MCF 10A (cell line): Measurements from ENCODE around the gene TMEM231. TPM values are rescaled to one million over a fixed set of nuclear protein-coding genes. Genes with fewer than 3 reads are reported as not detected.

Source experiments
- BruUV-seq: library from RNA; stranded (reverse); fragments of 400-500 nt; replicated peaks from 2 replicates; lab custom pipeline; 2021; lab: Mats Ljungman, UMichigan
- CTCF ChIA-PET: fragments of 300-600 bp; sonication (Branson Sonifier 250); formaldehyde crosslinking; extraction: SDS; loops from one replicate; lab custom pipeline; 2021; ENCODE audit warnings: antibody characterized with exemption, inconsistent platforms; lab: Yijun Ruan, JAX
- POLR2A ChIA-PET: fragments of 300-600, 350-650 bp; sonication (Branson Sonifier 250); formaldehyde crosslinking; extraction: SDS; loops from one replicate; lab custom pipeline; 2020; ENCODE audit warnings: antibody characterized with exemption, inconsistent platforms; lab: Yijun Ruan, JAX
- DNase-seq: peaks from one replicate; pipeline ENCODE4 v3.0.0-alpha.2; 2018; ENCODE audit not compliant: unreplicated experiment
- H3K27ac Mint-ChIP-seq: one replicate; pipeline ENCODE4 v1.8.0; 2022; ENCODE audit warnings: mild to moderate bottlenecking, low read depth, mixed read lengths; ENCODE audit not compliant: unreplicated experiment
- H3K27me3 Mint-ChIP-seq: one replicate; pipeline ENCODE4 v1.8.0; 2022; ENCODE audit warnings: mixed read lengths; ENCODE audit not compliant: insufficient read depth, unreplicated experiment
- H3K36me3 Mint-ChIP-seq: one replicate; pipeline ENCODE4 v1.8.0; 2022; ENCODE audit warnings: mild to moderate bottlenecking, moderate library complexity, mixed read lengths; ENCODE audit not compliant: insufficient read depth, unreplicated experiment
- H3K4me1 Mint-ChIP-seq: one replicate; pipeline ENCODE4 v1.8.0; 2022; ENCODE audit warnings: mixed read lengths; ENCODE audit not compliant: insufficient read depth, unreplicated experiment
- H3K4me3 Mint-ChIP-seq: one replicate; pipeline ENCODE4 v1.8.0; 2022; ENCODE audit warnings: mild to moderate bottlenecking, moderate library complexity, mixed read lengths; ENCODE audit not compliant: unreplicated experiment
- H3K9me3 Mint-ChIP-seq: one replicate; pipeline ENCODE4 v1.8.0; 2022; ENCODE audit warnings: mixed read lengths; ENCODE audit not compliant: unreplicated experiment
- CTCF ChIP-seq: fragments of 200-600 bp; IDR thresholded peaks from one replicate; pipeline ENCODE4 v1.8.0; 2022; ENCODE audit warnings: antibody characterized with exemption, mild to moderate bottlenecking; ENCODE audit not compliant: unreplicated experiment
- intact Hi-C: fragments of 100-400 bp; cut with micrococcal nuclease; formaldehyde crosslinking; loops from 2 replicates; pipeline ENCODE4 v1.14.1; 2022
- total RNA-seq: library from RNA; stranded (reverse); gene quantifications from 2 replicates; pipeline ENCODE4 v1.2.3, GENCODE V29; 2022

The TMEM231 gene
- total RNA-seq, 1 experiment from 2014 or later, result 21.1 TPM

DNA sequence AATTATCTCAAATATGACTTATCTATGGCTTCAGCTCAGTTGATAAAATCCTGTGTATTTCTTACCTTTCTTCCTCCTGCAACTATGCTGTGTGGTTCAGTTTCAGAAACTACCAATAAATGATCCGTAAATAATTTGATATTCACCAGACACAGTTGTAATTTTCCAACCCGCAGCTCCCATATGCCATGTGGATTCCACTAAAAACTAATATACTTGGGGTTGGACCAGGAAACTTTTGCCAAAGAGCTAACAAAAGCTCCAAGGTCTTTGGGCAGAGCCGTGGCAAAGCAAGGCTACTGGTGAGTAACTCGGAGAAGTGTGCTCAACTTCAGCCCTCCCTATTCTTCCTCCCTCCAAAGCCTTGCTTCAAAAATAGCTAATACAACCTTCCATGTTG is 58.5 kb downstream of the TMEM231 start:
- H3K27ac Mint-ChIP-seq, result no peak overlapping the region
- intact Hi-C loops, result no loop called here
- no peaks in the 10 kb centered on the region for H3K9me3 Mint-ChIP-seq
- H3K4me1 Mint-ChIP-seq, result peaks cover 11% of the 10 kb centered on the region
- H3K36me3 Mint-ChIP-seq, result peaks cover 5% of the 10 kb centered on the region
- H3K27me3 Mint-ChIP-seq, result no peaks in the 10 kb centered on the region
- ChIA-PET CTCF (interaction anchor here (0.9 to 2.6 kb wide), 7 partner anchors 10 to 53 kb away, joined by 3 to 20 read pairs (median 7); no protein-coding TSS in a partner anchor), POLR2A (interaction anchor here (0.7 to 1.1 kb wide), 7 partner anchors 8 to 34 kb away, joined by 3 to 5 read pairs (median 3); no protein-coding TSS in a partner anchor)
- TF ChIP-seq CTCF, result no peak
- no TSS peak for BruUV-seq
- H3K4me3 Mint-ChIP-seq, result no peak overlapping the region
- DNase-seq, result no peak

DNA sequence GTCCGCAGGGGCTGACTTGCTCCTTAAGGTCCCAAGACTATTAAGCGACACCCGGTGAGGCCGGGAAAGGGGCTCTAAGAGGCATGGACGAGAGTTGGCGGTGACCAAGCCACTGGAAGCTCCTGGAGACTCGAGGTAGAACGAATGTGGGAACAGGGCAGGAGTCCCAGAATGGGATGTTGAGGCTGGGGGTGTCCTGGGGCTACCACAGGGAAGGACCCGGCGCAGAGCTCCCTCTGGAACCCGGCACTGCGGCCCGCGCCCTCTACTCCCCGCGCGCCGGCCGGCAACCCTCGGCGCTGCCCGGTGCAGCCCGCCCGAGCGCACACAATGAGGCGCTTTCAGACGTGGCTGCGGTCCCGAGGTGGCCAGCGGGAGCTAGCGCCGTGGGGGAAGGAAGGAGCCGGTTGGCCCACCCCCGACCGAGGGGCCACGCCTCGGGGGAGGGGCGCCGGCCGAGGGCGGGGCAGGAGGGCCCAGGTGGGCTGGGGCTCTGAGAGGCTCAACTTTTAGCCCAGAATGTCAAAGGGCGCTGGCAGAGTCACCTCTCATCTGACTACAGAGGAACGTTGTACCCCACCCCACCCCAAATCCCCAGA is 60.9 kb downstream of the TMEM231 start, which contains the start of gene CHST6:
TSS of gene CHST6 (minus strand) at position 366 of the 599 bp plus-strand sequence. CDS start 15,613 bp downstream, outside the sequence.
- Mint-ChIP-seq H3K36me3 (peaks cover 5% of the 10 kb centered on the region), H3K27me3 (no peaks in the 10 kb centered on the region), H3K27ac (no peak within 1 kb of the TSS), H3K9me3 (no peaks in the 10 kb centered on the region), H3K4me1 (no peaks in the 10 kb centered on the region), H3K4me3 (no peak within 1 kb of the TSS)
- CTCF ChIA-PET, result interaction anchor here (0.5 to 2.1 kb wide), 4 partner anchors 22 to 699 kb away, joined by 3 to 8 read pairs (median 4); no protein-coding TSS in a partner anchor
- POLR2A ChIA-PET, result interaction anchor here (1.1 kb wide), 1 partner anchor 11 kb away, joined by 3 read pairs; no protein-coding TSS in a partner anchor
- intact Hi-C loops, result no loop called here
- TF ChIP-seq CTCF, result no peak
- BruUV-seq, result no TSS peak
- no peak for DNase-seq

- ChIA-PET POLR2A (interaction anchor here (1.1 kb wide), 1 partner anchor 11 kb away, joined by 3 read pairs; no protein-coding TSS in a partner anchor), CTCF (interaction anchor here (0.5 to 2.1 kb wide), 5 partner anchors 22 to 700 kb away, joined by 3 to 8 read pairs (median 3); no protein-coding TSS in a partner anchor)
- no peak overlapping the region for H3K27ac Mint-ChIP-seq
- H3K4me3 Mint-ChIP-seq, result no peak overlapping the region
- H3K27me3 Mint-ChIP-seq, result no peaks in the 10 kb centered on the region
- H3K36me3 Mint-ChIP-seq, result peaks cover 5% of the 10 kb centered on the region
- intact Hi-C loops, result no loop called here
- TF ChIP-seq CTCF, result no peak
- DNase-seq, result no peak
- BruUV-seq, result no TSS peak
- no peaks in the 10 kb centered on the region for H3K9me3 Mint-ChIP-seq
- H3K4me1 Mint-ChIP-seq, result no peaks in the 10 kb centered on the region
Measured at GRCh38 chr16:75494661-75495075, 61.4 kb downstream of the TMEM231 start.

DNA sequence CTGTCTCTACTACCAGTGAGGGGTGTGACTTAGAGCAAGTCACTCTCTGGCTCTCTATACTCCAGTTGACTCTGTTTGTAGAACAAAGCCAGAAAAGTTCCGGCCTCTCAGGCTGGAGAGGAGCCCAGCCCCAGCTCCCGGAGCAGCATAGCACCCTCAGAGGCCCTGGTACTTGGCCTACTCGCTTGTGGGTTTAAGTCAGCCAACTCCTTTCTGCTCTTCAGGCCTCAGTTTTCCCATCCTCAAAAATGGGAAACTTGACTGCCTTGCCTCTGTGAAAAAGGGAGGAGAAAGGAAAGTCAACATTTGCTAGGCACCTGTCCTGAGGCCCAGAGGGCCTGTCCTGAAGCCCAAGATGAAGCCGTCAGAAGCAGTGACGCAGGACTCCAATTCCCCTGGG is 61.9 kb downstream of the TMEM231 start:
- no peak for TF ChIP-seq CTCF
- intact Hi-C loops, result no loop called here
- H3K27ac Mint-ChIP-seq, result no peak overlapping the region
- H3K36me3 Mint-ChIP-seq, result peaks cover 5% of the 10 kb centered on the region
- H3K9me3 Mint-ChIP-seq, result no peaks in the 10 kb centered on the region
- BruUV-seq, result no TSS peak
- H3K4me3 Mint-ChIP-seq, result no peak overlapping the region
- no peaks in the 10 kb centered on the region for H3K4me1 Mint-ChIP-seq
- no peak for DNase-seq
- CTCF ChIA-PET, result interaction anchor here (0.5 to 2.1 kb wide), 6 partner anchors 22 to 294 kb away, joined by 3 to 8 read pairs (median 4); no protein-coding TSS in a partner anchor
- no peaks in the 10 kb centered on the region for H3K27me3 Mint-ChIP-seq
- POLR2A ChIA-PET, result no interaction called here
